Fibroblast of lung (primary cell): ENCODE data around the gene RSL24D1. TPM values are rescaled to one million over a fixed set of nuclear protein-coding genes. Genes with fewer than 3 reads are reported as not detected.

Experiments
- DNase-seq, 2 donors: peaks; one replicate each; pipeline versions ENCODE4 v3.0.0 to v3.0.0-alpha.2; 2010; ENCODE audit warnings: low read depth in 2 of 2
- H2AFZ ChIP-seq: 2 replicates; pipeline ENCODE4 v1.5.1; 2012; ENCODE audit warnings: low read length, control low read depth, inconsistent platforms
- H3K27ac ChIP-seq: 2 replicates; pipeline ENCODE4 v1.5.1; 2011; ENCODE audit warnings: low read length, control low read depth; ENCODE audit not compliant: insufficient read depth
- H3K27me3 ChIP-seq: 2 replicates; pipeline ENCODE4 v1.5.1; 2011; ENCODE audit warnings: mild to moderate bottlenecking, low read length; ENCODE audit not compliant: control insufficient read depth, insufficient read depth
- H3K36me3 ChIP-seq: 2 replicates; pipeline ENCODE4 v1.5.1; 2011; ENCODE audit warnings: low read length; ENCODE audit not compliant: control insufficient read depth, insufficient read depth
- H3K4me1 ChIP-seq: 2 replicates; pipeline ENCODE4 v1.5.1; 2011; ENCODE audit warnings: low read length; ENCODE audit not compliant: control insufficient read depth, insufficient read depth; ENCODE audit errors: extremely low read depth
- H3K4me2 ChIP-seq: 2 replicates; pipeline ENCODE4 v1.5.1; 2011; ENCODE audit warnings: low read length, control low read depth; ENCODE audit not compliant: insufficient read depth; ENCODE audit errors: extremely low read depth
- H3K4me3 ChIP-seq, 4 experiments: fragments of 200-600 bp in 1 of 4; sonication (generic) in 1 of 4; replicated peaks in 1 of 4; 2 replicates each; pipeline ENCODE4 v1.5.1; 2011 to 2016; ENCODE audit warnings: low read length in 4 of 4, low read depth in 3 of 4, mild to moderate bottlenecking in 3 of 4, control low read depth in 2 of 4, inconsistent platforms in 1 of 4, mixed read lengths in 1 of 4; ENCODE audit not compliant: insufficient read depth in 1 of 4; ENCODE audit errors: control extremely low read depth in 1 of 4
- H3K79me2 ChIP-seq: 2 replicates; pipeline ENCODE4 v1.5.1; 2012; ENCODE audit warnings: mild to moderate bottlenecking, low read length, inconsistent platforms; ENCODE audit not compliant: control insufficient read depth, insufficient read depth
- H3K9ac ChIP-seq: 2 replicates; pipeline ENCODE4 v1.5.1; 2011; ENCODE audit warnings: mild to moderate bottlenecking, low read length, control low read depth; ENCODE audit not compliant: insufficient read depth
- H3K9me3 ChIP-seq: 2 replicates; pipeline ENCODE4 v1.5.1; 2012; ENCODE audit warnings: low read depth, low read length; ENCODE audit not compliant: control insufficient read depth, insufficient read depth
- H4K20me1 ChIP-seq: 2 replicates; pipeline ENCODE4 v1.5.1; 2011; ENCODE audit warnings: low read length; ENCODE audit not compliant: control insufficient read depth, insufficient read depth; ENCODE audit errors: extremely low read depth
- EZH2 ChIP-seq: IDR thresholded peaks from 2 replicates; pipeline ENCODE4 v1.5.1; 2012; ENCODE audit warnings: low read length, control low read depth, mild to moderate bottlenecking; ENCODE audit errors: missing control alignments
- polyA plus RNA-seq, 2 donors: library from polyadenylated mRNA; depleted of rRNA in 1 of 2; stranded (reverse) in 1 of 2; unstranded in 1 of 2; fragments of >200 nt; gene quantifications; 2 replicates each; pipeline ENCODE4 v1.2.1, GENCODE V29; 2011 to 2012; ENCODE audit warnings: missing spikeins in 1 of 2
- total RNA-seq: library from RNA; depleted of rRNA; stranded (reverse); fragments of >200 nt; gene quantifications from 2 replicates; pipeline ENCODE4 v1.2.1, GENCODE V29; 2014
- TF ChIP-seq, protein P1 (sequence below), 2 donors: IDR thresholded peaks in 1 of 2; conservative IDR thresholded peaks in 1 of 2; 1 replicate in 1 of 2; 2 replicates in 1 of 2; pipeline ENCODE4 v1.5.1; 2011 to 2012; ENCODE audit warnings: low read length in 2 of 2, control low read depth in 1 of 2, inconsistent platforms in 1 of 2, low read depth in 1 of 2, mild to moderate bottlenecking in 1 of 2

The RSL24D1 gene
- total and polyA plus RNA-seq, 2 donors (not counting 1 experiment from before 2014, with no cell fraction given) = 56.8 to 117 TPM

DNA sequence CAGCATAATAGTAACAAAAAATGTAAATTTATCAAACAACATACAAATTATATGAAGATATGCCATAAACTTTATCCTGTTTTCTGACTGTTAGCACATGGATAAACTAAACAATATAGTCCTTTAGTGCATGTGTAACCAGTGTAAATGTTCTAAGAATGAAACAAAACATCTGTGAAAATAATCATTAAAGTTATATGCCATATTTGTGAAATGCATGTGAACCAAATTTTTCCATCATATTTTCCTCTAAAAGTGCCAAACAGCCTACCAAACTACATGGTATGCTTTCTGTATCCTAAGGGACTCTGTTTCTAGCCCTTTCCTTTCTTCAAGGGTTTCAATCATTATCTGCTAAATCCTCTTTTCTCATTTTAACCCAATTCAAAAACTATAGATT is 23.9 kb upstream of the RSL24D1 start:
- peak overlapping the region; percentile 61 for H3K4me2 ChIP-seq
- H3K4me3 ChIP-seq = peak overlapping the region in 1 of 4 experiments; percentile 23
- peak overlapping the region; percentile 89 for H3K27ac ChIP-seq

DNA sequence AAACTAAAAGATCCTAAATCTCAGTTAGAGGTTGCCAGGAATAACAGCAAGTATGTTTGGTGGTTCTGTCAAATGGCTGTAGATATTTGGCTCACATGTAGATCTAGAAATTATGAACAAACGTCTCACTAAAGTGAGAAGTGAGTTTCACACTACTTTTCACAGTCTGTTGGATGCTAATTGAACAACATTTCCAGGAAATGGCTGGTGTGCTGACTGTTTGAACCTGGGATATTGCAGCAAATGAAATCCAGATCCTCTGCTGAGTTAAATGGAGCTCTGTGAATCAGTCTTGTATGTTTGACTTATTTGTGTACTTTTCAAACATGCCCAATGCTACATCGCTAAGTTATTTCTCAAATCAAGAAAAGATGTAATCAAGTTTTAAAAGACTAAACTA is 21.3 kb upstream of the RSL24D1 start:
- Histone ChIP-seq H3K4me1 (peaks cover 13% of the 10 kb centered on the region), H3K9me3 (no peaks in the 10 kb centered on the region), H2AFZ (no peak overlapping the region), H3K27ac (peak overlapping the region; percentile 29), H3K79me2 (no peaks in the 10 kb centered on the region), H3K4me2 (no peak overlapping the region), H3K9ac (no peak overlapping the region), H4K20me1 (no peaks in the 10 kb centered on the region), H3K27me3 (no peaks in the 10 kb centered on the region), H3K36me3 (no peaks in the 10 kb centered on the region), H3K4me3 (no peak overlapping the region)
- no peak for TF ChIP-seq EZH2
- TF ChIP-seq, protein P1, sequence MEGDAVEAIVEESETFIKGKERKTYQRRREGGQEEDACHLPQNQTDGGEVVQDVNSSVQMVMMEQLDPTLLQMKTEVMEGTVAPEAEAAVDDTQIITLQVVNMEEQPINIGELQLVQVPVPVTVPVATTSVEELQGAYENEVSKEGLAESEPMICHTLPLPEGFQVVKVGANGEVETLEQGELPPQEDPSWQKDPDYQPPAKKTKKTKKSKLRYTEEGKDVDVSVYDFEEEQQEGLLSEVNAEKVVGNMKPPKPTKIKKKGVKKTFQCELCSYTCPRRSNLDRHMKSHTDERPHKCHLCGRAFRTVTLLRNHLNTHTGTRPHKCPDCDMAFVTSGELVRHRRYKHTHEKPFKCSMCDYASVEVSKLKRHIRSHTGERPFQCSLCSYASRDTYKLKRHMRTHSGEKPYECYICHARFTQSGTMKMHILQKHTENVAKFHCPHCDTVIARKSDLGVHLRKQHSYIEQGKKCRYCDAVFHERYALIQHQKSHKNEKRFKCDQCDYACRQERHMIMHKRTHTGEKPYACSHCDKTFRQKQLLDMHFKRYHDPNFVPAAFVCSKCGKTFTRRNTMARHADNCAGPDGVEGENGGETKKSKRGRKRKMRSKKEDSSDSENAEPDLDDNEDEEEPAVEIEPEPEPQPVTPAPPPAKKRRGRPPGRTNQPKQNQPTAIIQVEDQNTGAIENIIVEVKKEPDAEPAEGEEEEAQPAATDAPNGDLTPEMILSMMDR (conservative IDR thresholded peaks at IDR 0.05 in 1 of 2, IDR thresholded peaks at IDR 0.05 in 1 of 2; ENCODE audit: low read depth in 1 of 2, low read length in 2 of 2) = no peak
- DNase-seq = no peak

More for the DNA sequence above, 23.9 kb upstream of the RSL24D1 start:
- H2AFZ ChIP-seq = peak overlapping the region; percentile 17
- no peaks in the 10 kb centered on the region for H3K9me3 ChIP-seq
- peaks cover 13% of the 10 kb centered on the region for H3K4me1 ChIP-seq
- no peak overlapping the region for H3K9ac ChIP-seq
- no peak for DNase-seq
- H3K79me2 ChIP-seq = no peaks in the 10 kb centered on the region
- no peaks in the 10 kb centered on the region for H3K36me3 ChIP-seq
- no peaks in the 10 kb centered on the region for H4K20me1 ChIP-seq
- TF ChIP-seq, protein P1 (conservative IDR thresholded peaks at IDR 0.05 in 1 of 2, IDR thresholded peaks at IDR 0.05 in 1 of 2; ENCODE audit: low read depth in 1 of 2, low read length in 2 of 2) = no peak
- no peak for TF ChIP-seq EZH2
- no peaks in the 10 kb centered on the region for H3K27me3 ChIP-seq

DNA sequence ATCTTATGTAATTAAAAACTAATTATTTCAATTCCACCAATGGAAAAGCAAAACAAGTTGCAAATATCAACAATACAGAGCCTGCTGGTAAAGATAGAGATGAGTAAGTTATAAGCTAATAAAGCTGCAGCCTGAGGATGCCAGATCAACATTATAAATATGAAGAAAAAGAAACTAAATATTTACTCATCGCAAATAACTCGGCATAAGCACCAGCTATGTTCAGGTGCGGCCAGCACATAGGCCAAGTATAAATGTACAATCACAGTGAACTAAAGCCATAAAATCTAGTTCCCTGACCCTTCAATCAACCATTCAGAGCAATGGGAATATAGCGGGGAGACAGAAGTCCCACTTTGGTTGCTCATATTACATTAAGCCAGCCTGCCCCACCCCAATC is 7.7 kb upstream of the RSL24D1 start:
- Histone ChIP-seq H2AFZ (no peak overlapping the region), H3K4me2 (no peak overlapping the region), H3K4me1 (no peaks in the 10 kb centered on the region), H3K27me3 (no peaks in the 10 kb centered on the region), H3K9ac (no peak overlapping the region), H4K20me1 (no peaks in the 10 kb centered on the region), H3K79me2 (no peaks in the 10 kb centered on the region), H3K36me3 (no peaks in the 10 kb centered on the region), H3K4me3 (no peak overlapping the region), H3K9me3 (no peaks in the 10 kb centered on the region), H3K27ac (no peak overlapping the region)
- DNase-seq = no peak
- TF ChIP-seq, protein P1 (conservative IDR thresholded peaks at IDR 0.05 in 1 of 2, IDR thresholded peaks at IDR 0.05 in 1 of 2; ENCODE audit: low read depth in 1 of 2, low read length in 2 of 2) = no peak
- no peak for TF ChIP-seq EZH2
